Ishikawa (cell line): Measurements from ENCODE around the gene GFI1.

Experiments used
- CEBPB ChIP-seq: IDR thresholded peaks from 2 replicates; pipeline ENCODE4 v1.6.1; 2012
- CREB1 ChIP-seq: IDR thresholded peaks from 2 replicates; pipeline ENCODE4 v1.6.1; 2012; ENCODE audit warnings: low read depth
- EGR1 ChIP-seq: IDR thresholded peaks from 2 replicates; pipeline ENCODE4 v1.6.1; 2012
- EP300 ChIP-seq: IDR thresholded peaks from 2 replicates; pipeline ENCODE4 v1.6.1; 2012; ENCODE audit warnings: borderline replicate concordance
- FOXM1 ChIP-seq: IDR thresholded peaks from 2 replicates; pipeline ENCODE4 v1.6.1; 2012; ENCODE audit warnings: low read depth, borderline replicate concordance
- NFIC ChIP-seq: IDR thresholded peaks from 2 replicates; pipeline ENCODE4 v1.6.1; 2012
- RAD21 ChIP-seq: IDR thresholded peaks from 2 replicates; pipeline ENCODE4 v1.6.1; 2012; ENCODE audit warnings: low read depth
- TAF1 ChIP-seq: IDR thresholded peaks from 2 replicates; pipeline ENCODE4 v1.6.1; 2012; ENCODE audit warnings: low read depth, mild to moderate bottlenecking
- TCF12 ChIP-seq: IDR thresholded peaks from 2 replicates; pipeline ENCODE4 v1.6.1; 2012; ENCODE audit warnings: low read depth
- TEAD4 ChIP-seq: IDR thresholded peaks from 2 replicates; pipeline ENCODE4 v1.6.1; 2012
- YY1 ChIP-seq: IDR thresholded peaks from 2 replicates; pipeline ENCODE4 v1.6.1; 2012; ENCODE audit warnings: low read depth
- ZBTB7A ChIP-seq: IDR thresholded peaks from 2 replicates; pipeline ENCODE4 v1.6.1; 2012; ENCODE audit warnings: low read depth
- TF ChIP-seq, protein P1 (sequence below): IDR thresholded peaks from 2 replicates; pipeline ENCODE4 v1.6.1; 2012
- TF ChIP-seq, protein P2 (sequence below): IDR thresholded peaks from 2 replicates; pipeline ENCODE4 v1.6.1; 2012; ENCODE audit warnings: low read depth, mild to moderate bottlenecking
- TF ChIP-seq, protein P3 (sequence below): IDR thresholded peaks from 2 replicates; pipeline ENCODE4 v1.6.1; 2012

The GFI1 gene

DNA sequence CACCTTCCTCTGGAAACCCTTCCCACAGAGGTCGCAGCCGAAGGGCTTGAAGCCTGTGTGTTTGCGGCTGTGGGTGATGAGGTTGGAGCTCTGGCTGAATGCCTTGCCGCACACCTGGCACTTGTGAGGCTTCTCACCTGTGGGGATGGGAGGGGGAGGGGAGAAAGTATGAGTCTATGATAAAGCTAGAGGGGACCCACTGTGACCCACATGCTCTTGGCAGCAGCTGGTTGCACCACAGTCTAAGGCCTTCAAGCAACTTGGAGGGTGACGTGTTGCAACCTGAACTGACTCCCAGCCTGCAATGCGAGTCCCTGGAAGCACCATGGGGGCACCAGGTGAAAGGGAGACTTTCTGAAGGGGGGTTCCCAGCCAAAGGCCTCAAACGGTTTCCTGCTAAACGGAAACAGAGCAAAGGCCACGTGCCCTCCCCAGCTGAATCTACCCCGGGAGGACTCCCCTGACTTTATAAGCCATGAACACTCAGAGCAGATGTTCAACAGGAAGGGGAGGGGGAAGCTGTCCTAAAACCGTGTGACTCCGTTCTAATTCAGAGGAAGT lies 10.6 kb downstream of the GFI1 start:
- TF ChIP-seq TCF12 (no peak), YY1 (no peak), TAF1 (no peak), CREB1 (no peak), ZBTB7A (no peak)
- TF ChIP-seq, protein P1, sequence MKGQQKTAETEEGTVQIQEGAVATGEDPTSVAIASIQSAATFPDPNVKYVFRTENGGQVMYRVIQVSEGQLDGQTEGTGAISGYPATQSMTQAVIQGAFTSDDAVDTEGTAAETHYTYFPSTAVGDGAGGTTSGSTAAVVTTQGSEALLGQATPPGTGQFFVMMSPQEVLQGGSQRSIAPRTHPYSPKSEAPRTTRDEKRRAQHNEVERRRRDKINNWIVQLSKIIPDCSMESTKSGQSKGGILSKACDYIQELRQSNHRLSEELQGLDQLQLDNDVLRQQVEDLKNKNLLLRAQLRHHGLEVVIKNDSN, result no peak

DNA sequence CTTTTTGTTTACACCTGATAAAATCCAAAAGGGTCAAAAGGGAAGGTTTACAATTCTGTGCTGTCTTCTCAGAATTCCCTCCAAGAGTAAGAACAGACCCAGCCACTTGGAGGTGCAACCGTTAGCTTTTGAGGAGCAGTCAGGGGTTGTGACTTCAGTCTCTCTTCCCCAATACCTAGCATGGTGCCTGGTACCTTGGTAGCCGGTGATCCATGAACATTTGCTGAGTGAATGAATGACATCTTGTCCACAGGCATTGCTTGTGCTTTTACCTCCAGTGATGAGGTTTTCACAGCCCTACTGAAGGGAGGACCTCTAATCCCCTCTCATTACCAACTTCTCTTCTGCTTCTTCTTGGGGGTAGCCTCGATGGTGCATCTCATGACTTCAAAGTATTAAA lies 11.7 kb downstream of the GFI1 start:
- TF ChIP-seq FOXM1 (no peak), EGR1 (no peak), CREB1 (no peak)
- TF ChIP-seq, protein P2, sequence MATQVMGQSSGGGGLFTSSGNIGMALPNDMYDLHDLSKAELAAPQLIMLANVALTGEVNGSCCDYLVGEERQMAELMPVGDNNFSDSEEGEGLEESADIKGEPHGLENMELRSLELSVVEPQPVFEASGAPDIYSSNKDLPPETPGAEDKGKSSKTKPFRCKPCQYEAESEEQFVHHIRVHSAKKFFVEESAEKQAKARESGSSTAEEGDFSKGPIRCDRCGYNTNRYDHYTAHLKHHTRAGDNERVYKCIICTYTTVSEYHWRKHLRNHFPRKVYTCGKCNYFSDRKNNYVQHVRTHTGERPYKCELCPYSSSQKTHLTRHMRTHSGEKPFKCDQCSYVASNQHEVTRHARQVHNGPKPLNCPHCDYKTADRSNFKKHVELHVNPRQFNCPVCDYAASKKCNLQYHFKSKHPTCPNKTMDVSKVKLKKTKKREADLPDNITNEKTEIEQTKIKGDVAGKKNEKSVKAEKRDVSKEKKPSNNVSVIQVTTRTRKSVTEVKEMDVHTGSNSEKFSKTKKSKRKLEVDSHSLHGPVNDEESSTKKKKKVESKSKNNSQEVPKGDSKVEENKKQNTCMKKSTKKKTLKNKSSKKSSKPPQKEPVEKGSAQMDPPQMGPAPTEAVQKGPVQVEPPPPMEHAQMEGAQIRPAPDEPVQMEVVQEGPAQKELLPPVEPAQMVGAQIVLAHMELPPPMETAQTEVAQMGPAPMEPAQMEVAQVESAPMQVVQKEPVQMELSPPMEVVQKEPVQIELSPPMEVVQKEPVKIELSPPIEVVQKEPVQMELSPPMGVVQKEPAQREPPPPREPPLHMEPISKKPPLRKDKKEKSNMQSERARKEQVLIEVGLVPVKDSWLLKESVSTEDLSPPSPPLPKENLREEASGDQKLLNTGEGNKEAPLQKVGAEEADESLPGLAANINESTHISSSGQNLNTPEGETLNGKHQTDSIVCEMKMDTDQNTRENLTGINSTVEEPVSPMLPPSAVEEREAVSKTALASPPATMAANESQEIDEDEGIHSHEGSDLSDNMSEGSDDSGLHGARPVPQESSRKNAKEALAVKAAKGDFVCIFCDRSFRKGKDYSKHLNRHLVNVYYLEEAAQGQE, result no peak
- TF ChIP-seq, protein P1, result no peak

DNA sequence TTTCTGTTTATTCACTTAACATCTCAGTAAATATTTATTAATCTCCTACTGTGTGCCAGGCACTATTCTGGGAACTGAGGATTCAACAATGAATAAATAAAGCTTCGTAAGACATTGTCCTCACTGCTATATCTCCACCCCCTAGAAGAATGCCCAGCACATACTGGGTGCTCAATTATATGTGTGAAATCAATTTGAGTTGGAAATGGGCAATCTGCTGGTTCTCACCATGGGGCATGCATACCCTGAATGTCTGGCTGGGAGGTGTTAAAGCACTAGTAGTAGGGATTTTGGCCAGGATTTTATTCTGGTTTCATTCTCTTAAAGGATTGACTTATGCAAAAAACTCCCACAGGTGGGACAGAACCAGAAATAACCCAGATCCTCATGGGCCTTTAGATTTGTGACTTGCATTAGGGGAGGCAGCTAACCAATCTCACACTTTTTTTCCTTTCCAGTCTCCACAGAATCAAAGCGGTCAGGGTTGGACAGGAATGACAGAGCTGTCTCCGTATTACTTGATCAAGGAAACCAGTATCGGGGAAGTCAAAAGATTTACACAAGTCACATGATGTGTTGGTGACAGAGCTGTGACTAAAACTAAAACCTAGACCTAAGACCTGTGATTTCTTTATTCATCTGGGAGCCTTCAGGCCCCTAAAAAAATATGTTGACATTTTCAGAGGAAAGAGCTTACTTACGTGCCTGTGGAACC lies 12.8 kb downstream of the GFI1 start:
- TF ChIP-seq NFIC (no peak), ZBTB7A (no peak), TAF1 (no peak), TCF12 (no peak), RAD21 (no peak), CEBPB (no peak), FOXM1 (no peak), TEAD4 (no peak), YY1 (no peak), EP300 (no peak), EGR1 (no peak), CREB1 (no peak)
- TF ChIP-seq, protein P1, result no peak
- TF ChIP-seq, protein P3, sequence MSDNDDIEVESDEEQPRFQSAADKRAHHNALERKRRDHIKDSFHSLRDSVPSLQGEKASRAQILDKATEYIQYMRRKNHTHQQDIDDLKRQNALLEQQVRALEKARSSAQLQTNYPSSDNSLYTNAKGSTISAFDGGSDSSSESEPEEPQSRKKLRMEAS, result no peak
- TF ChIP-seq, protein P2, result no peak

DNA sequence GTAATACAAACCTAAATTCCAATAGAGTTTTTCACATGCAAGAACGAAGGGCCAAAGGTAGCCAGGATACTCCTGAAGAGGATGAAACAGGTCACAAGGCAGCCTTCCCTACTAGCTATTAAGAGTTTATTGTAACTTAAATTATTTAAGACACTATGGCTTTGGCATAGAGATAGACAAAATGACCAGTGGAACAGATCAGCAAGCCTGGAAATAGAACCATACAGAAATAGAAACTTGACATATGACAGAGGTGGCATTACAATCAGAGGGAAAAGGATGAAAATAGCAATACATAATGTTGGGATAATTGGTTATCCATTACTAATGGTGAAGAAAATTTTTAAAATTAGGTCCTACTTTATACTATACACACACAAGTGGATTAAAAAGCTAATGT lies 16.5 kb downstream of the GFI1 start:
- TF ChIP-seq TAF1 (no peak), TEAD4 (no peak), YY1 (no peak), FOXM1 (no peak), EP300 (no peak), ZBTB7A (no peak), TCF12 (no peak), EGR1 (no peak), RAD21 (no peak), NFIC (no peak), CEBPB (no peak), CREB1 (no peak)
- TF ChIP-seq, protein P1, result no peak
- TF ChIP-seq, protein P2, result no peak
- TF ChIP-seq, protein P3, result no peak
